PC-3 (cell line): Measurements from ENCODE around the gene BORCS5. TPM values are rescaled to one million over a fixed set of nuclear protein-coding genes. Genes with fewer than 3 reads are reported as not detected.

Experiments used
- ATAC-seq: fragments of 200-7000 bp; cut with Tn5 transposase; 2 replicates; pipeline ENCODE4 v1.9.1; 2020; ENCODE audit warnings: mild to moderate bottlenecking, moderate library complexity
- BruUV-seq: library from RNA; stranded (reverse); fragments of 400-500 nt; replicated peaks from 2 replicates; lab custom pipeline; 2021; lab: Mats Ljungman, UMichigan
- CTCF ChIA-PET: fragments of 300-600 bp; sonication (Branson Sonifier 250); formaldehyde crosslinking; loops from one replicate; lab custom pipeline; 2022; ENCODE audit warnings: antibody characterized with exemption; lab: Charles Lee
- POLR2A ChIA-PET: fragments of 300-600 bp; sonication (Branson Sonifier 250); formaldehyde crosslinking; loops from one replicate; lab custom pipeline; 2022; ENCODE audit warnings: antibody characterized with exemption; ENCODE audit not compliant: unreplicated experiment; lab: Charles Lee
- DNase-seq: peaks from one replicate; pipeline ENCODE4 v3.0.0-alpha.2; 2015
- H2AFZ ChIP-seq: fragments of 300-600 bp; sonication (generic); 2 replicates; pipeline ENCODE4 v1.6.0; 2016; ENCODE audit warnings: antibody characterized with exemption, low read length
- H3F3A ChIP-seq: fragments of 300-600 bp; sonication (generic); one replicate; pipeline ENCODE4 v1.6.0; 2017; ENCODE audit warnings: antibody characterized with exemption, low read length, control low read depth, mild to moderate bottlenecking; ENCODE audit not compliant: unreplicated experiment
- H3K27ac ChIP-seq: fragments of 300-600 bp; sonication (generic); 2 replicates; pipeline ENCODE4 v1.5.1; 2016; ENCODE audit warnings: mild to moderate bottlenecking, low read length
- H3K27me3 ChIP-seq: fragments of 300-600 bp; sonication (generic); 2 replicates; pipeline ENCODE4 v1.6.1; 2016; ENCODE audit warnings: low read length, mixed read lengths
- H3K36me3 ChIP-seq: fragments of 300-600 bp; sonication (generic); 2 replicates; pipeline ENCODE4 v1.6.1; 2016; ENCODE audit warnings: low read depth, mixed run types, low read length, mixed read lengths
- H3K4me1 ChIP-seq: fragments of 300-600 bp; sonication (generic); 2 replicates; pipeline ENCODE4 v1.5.1; 2016; ENCODE audit warnings: low read length; ENCODE audit not compliant: insufficient read depth
- H3K4me2 ChIP-seq: fragments of 300-600 bp; sonication (generic); 2 replicates; pipeline ENCODE4 v1.6.0; 2016; ENCODE audit warnings: low read length
- H3K4me3 ChIP-seq: fragments of 300-600 bp; sonication (generic); 2 replicates; pipeline ENCODE4 v1.5.1; 2016; ENCODE audit warnings: mild to moderate bottlenecking, low read length, mixed read lengths
- H3K79me2 ChIP-seq: fragments of 300-600 bp; sonication (generic); 2 replicates; pipeline ENCODE4 v1.6.1; 2017; ENCODE audit warnings: low read length, mixed read lengths
- H3K9ac ChIP-seq: fragments of 300-600 bp; sonication (generic); 2 replicates; pipeline ENCODE4 v1.6.0; 2016; ENCODE audit warnings: mild to moderate bottlenecking, low read length
- H3K9me2 ChIP-seq: fragments of 300-600 bp; sonication (generic); replicated peaks from 2 replicates; pipeline ENCODE4 v1.6.1; 2016; ENCODE audit warnings: mixed run types, low read length, mixed read lengths
- H3K9me3 ChIP-seq: fragments of 300-600 bp; sonication (generic); 2 replicates; pipeline ENCODE4 v1.6.1; 2016; ENCODE audit warnings: low read length, mixed read lengths
- H4K20me1 ChIP-seq: fragments of 300-600 bp; sonication (generic); 2 replicates; pipeline ENCODE4 v1.6.1; 2016; ENCODE audit warnings: low read length, mixed read lengths
- CTCF ChIP-seq: fragments of 300-600 bp; sonication (generic); conservative IDR thresholded peaks from 2 replicates; pipeline ENCODE4 v1.5.1; 2017; ENCODE audit warnings: antibody characterized with exemption, low read depth, mild to moderate bottlenecking, low read length
- EZH2 ChIP-seq: fragments of 300-600 bp; sonication (generic); IDR thresholded peaks from one replicate; pipeline ENCODE4 v1.6.1; 2017; ENCODE audit warnings: antibody characterized with exemption, mild to moderate bottlenecking, low read length; ENCODE audit not compliant: unreplicated experiment
- EZH2phosphoT487 ChIP-seq: fragments of 300-600 bp; sonication (generic); IDR thresholded peaks from 2 replicates; pipeline ENCODE4 v1.6.1; 2018; ENCODE audit warnings: mild to moderate bottlenecking, antibody characterized with exemption, low read length, borderline replicate concordance
- intact Hi-C: fragments of 100-400 bp; cut with micrococcal nuclease; formaldehyde crosslinking; loops from 2 replicates; pipeline ENCODE4 v1.9.0; 2023
- total RNA-seq: library from RNA; depleted of rRNA; stranded (reverse); fragments of >200 nt; gene quantifications from 2 replicates; pipeline ENCODE4 v1.2.3, GENCODE V29; 2014

BORCS5 gene
- total RNA-seq, 1 experiment from 2014 or later = 2.3 TPM

- no peak for TF ChIP-seq EZH2phosphoT487
- ChIA-PET POLR2A (interaction anchor here (0.5 to 0.7 kb wide), 4 partner anchors 10 to 366 kb away, joined by 4 to 6 read pairs (median 4); no protein-coding TSS in a partner anchor), CTCF (interaction anchor here (0.5 to 1.5 kb wide), 4 partner anchors 17 to 299 kb away, joined by 3 to 11 read pairs (median 4); no protein-coding TSS in a partner anchor)
- Histone ChIP-seq H3K36me3 (no peaks in the 10 kb centered on the region), H3K4me2 (peak overlapping the region; percentile 89), H3K9me3 (no peaks in the 10 kb centered on the region), H3K4me1 (peaks cover 11% of the 10 kb centered on the region; the same call in 1 of the 2 replicates), H3K9me2 (no peaks in the 10 kb centered on the region), H3K79me2 (peaks cover 22% of the 10 kb centered on the region), H3K4me3 (peak overlapping the region; percentile 91), H3F3A (no peaks in the 10 kb centered on the region), H2AFZ (peak overlapping the region; percentile 77), H3K27ac (peak overlapping the region; percentile 86), H3K9ac (peak overlapping the region; percentile 95), H3K27me3 (no peaks in the 10 kb centered on the region), H4K20me1 (no peaks in the 10 kb centered on the region)
- DNase-seq = no peak
- no peak for ATAC-seq
- BruUV-seq = TSS peak; percentile 66
- intact Hi-C loops = no loop called here
Observed at GRCh38 chr12:12357719-12358461, 1.0 kb downstream of the BORCS5 start.

DNA sequence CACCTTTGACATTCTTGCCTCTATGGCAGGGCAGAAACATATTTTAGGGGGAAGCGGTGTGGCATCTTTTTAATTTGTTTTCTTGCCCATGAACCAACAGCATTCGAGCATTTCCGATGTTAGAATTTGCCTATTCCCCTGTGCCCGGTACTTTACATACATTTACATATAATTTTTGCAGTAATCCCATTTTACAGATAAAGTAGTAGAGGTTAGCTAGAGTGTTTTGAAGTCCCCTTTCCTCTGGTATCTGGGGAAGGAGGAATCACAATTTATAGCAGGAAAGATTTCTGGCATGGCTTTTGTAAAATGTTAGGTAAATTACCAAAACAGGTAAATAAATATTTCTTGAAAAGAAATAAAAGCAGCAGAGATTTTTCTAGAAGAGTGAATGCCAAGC lies 1.6 kb downstream of the BORCS5 start:
- peaks cover 22% of the 10 kb centered on the region for H3K79me2 ChIP-seq
- peak overlapping the region; percentile 95 for H3K9ac ChIP-seq
- 0 out of 2 replicates have a peak overlapping the region, but pooled peaks have one; percentile 77 for H2AFZ ChIP-seq
- no peaks in the 10 kb centered on the region for H4K20me1 ChIP-seq
- BruUV-seq = no TSS peak
- intact Hi-C loops = no loop called here
- no peak overlapping the region for H3K27ac ChIP-seq
- peak overlapping the region; percentile 89 for H3K4me2 ChIP-seq
- TF ChIP-seq CTCF (no peak), EZH2 (no peak), EZH2phosphoT487 (no peak)
- peaks cover 11% of the 10 kb centered on the region; the same call in 1 of the 2 replicates for H3K4me1 ChIP-seq
- no peak for DNase-seq
- no peaks in the 10 kb centered on the region for H3K27me3 ChIP-seq
- H3F3A ChIP-seq = no peaks in the 10 kb centered on the region
- H3K36me3 ChIP-seq = no peaks in the 10 kb centered on the region
- POLR2A ChIA-PET = interaction anchor here (0.5 to 0.7 kb wide), 2 partner anchors 11 to 62 kb away, joined by 3 to 4 read pairs; no protein-coding TSS in a partner anchor
- no peak for ATAC-seq
- H3K4me3 ChIP-seq = peak overlapping the region; percentile 91; the same call in 1 of the 2 replicates
- no peaks in the 10 kb centered on the region for H3K9me2 ChIP-seq
- CTCF ChIA-PET = no interaction called here
- no peaks in the 10 kb centered on the region for H3K9me3 ChIP-seq

- no peaks in the 10 kb centered on the region for H3K9me2 ChIP-seq
- ChIA-PET CTCF (no interaction called here), POLR2A (no interaction called here)
- no peaks in the 10 kb centered on the region for H3F3A ChIP-seq
- TF ChIP-seq CTCF (no peak), EZH2 (no peak), EZH2phosphoT487 (no peak)
- no TSS peak for BruUV-seq
- H3K79me2 ChIP-seq = 0 out of 2 replicates have a peak, but pooled peaks cover under 1% of the 10 kb centered on the region
- H3K9me3 ChIP-seq = no peaks in the 10 kb centered on the region
- H3K27me3 ChIP-seq = no peaks in the 10 kb centered on the region
- ATAC-seq = no peak
- H3K27ac ChIP-seq = no peak overlapping the region
- H3K4me2 ChIP-seq = no peak overlapping the region
- H3K36me3 ChIP-seq = no peaks in the 10 kb centered on the region
- no peak for DNase-seq
- H2AFZ ChIP-seq = no peak overlapping the region
- H4K20me1 ChIP-seq = no peaks in the 10 kb centered on the region
- intact Hi-C loops = no loop called here
- no peak overlapping the region for H3K9ac ChIP-seq
- H3K4me1 ChIP-seq = no peaks in the 10 kb centered on the region
- H3K4me3 ChIP-seq = no peak overlapping the region
Observed at GRCh38 chr12:12364787-12365445, 8.0 kb downstream of the BORCS5 start.
